HS-27A (cell line): Measurements from ENCODE around the gene OSCP1.

Source experiments
- DNase-seq: peaks from one replicate; pipeline ENCODE4 v3.0.0-alpha.2; 2012; ENCODE audit warnings: low read depth, missing footprints

The OSCP1 gene

GRCh38 chr1:36401602-36402503, 48.4 kb downstream of the OSCP1 start:
- DNase-seq = no peak

GRCh38 chr1:36400825-36401601, 49.2 kb downstream of the OSCP1 start:
- peak; percentile 91 for DNase-seq

GRCh38 chr1:36400514-36400824, 49.8 kb downstream of the OSCP1 start:
- no peak for DNase-seq

- no peak for DNase-seq
Observed at GRCh38 chr1:36398370-36398977, 51.8 kb downstream of the OSCP1 start.

- peak; percentile 82 for DNase-seq
Observed at GRCh38 chr1:36397378-36398230, 52.6 kb downstream of the OSCP1 start, which contains the start of gene LSM10. LSM10 (minus strand) TSS chr1:36397908; CDS start chr1:36394129, 3,779 bp downstream.

- no peak for DNase-seq
Observed at GRCh38 chr1:36397083-36397377, 53.2 kb downstream of the OSCP1 start.

GRCh38 chr1:36396359-36396758, 53.9 kb downstream of the OSCP1 start:
- no peak for DNase-seq

GRCh38 chr1:36393686-36394085, 56.6 kb downstream of the OSCP1 start:
- DNase-seq = no peak

- no peak for DNase-seq
Observed at GRCh38 chr1:36392836-36393235, 57.4 kb downstream of the OSCP1 start.

- DNase-seq = no peak
Observed at GRCh38 chr1:36391271-36391670, 59.0 kb downstream of the OSCP1 start.

GRCh38 chr1:36390411-36390810, 59.8 kb downstream of the OSCP1 start:
- DNase-seq = no peak

GRCh38 chr1:36389999-36390398, 60.3 kb downstream of the OSCP1 start:
- DNase-seq = no peak

- DNase-seq = no peak
Observed at GRCh38 chr1:36389261-36389660, 61.0 kb downstream of the OSCP1 start.

- DNase-seq = no peak
Observed at GRCh38 chr1:36387141-36387949, 62.9 kb downstream of the OSCP1 start.

GRCh38 chr1:36386265-36387140, 63.7 kb downstream of the OSCP1 start:
- peak; percentile 99 for DNase-seq

- peak; percentile 99 for DNase-seq
Observed at GRCh38 chr1:36385410-36386264, 64.6 kb downstream of the OSCP1 start, which contains the start of gene STK40. STK40 (minus strand) TSS chr1:36385924; CDS start chr1:36361332, 24,592 bp downstream.

GRCh38 chr1:36384542-36385409, 65.5 kb downstream of the OSCP1 start:
- no peak for DNase-seq

- no peak for DNase-seq
Observed at GRCh38 chr1:36383240-36383639, 67.0 kb downstream of the OSCP1 start.
